NCI-H1092 (cell line): ENCODE measurements around the gene PGGHG.
"Not testable (repeated sequence)": the region's sequence is repeated elsewhere in the genome, so short reads cannot be mapped to it uniquely, and the experiment has no call there.

Source experiments
- DNase-seq: peaks from one replicate; lab custom pipeline; 2025; lab: John Stamatoyannopoulos, UW

PGGHG gene

GRCh38 chr11:330307-330693, 41.4 kb downstream of the PGGHG start:
- no peak for DNase-seq

- DNase-seq = no peak
Measured at GRCh38 chr11:330694-331357, 41.9 kb downstream of the PGGHG start.

- no peak for DNase-seq
Measured at GRCh38 chr11:331358-332060, 42.6 kb downstream of the PGGHG start.

- DNase-seq = no peak
Measured at GRCh38 chr11:332651-333480, 43.9 kb downstream of the PGGHG start.

- not testable (repeated sequence) for DNase-seq
Measured at GRCh38 chr11:333616-334263, 44.8 kb downstream of the PGGHG start.

- DNase-seq = no peak
Measured at GRCh38 chr11:334264-334994, 45.5 kb downstream of the PGGHG start.

- no peak for DNase-seq
Measured at GRCh38 chr11:335779-336658, 47.1 kb downstream of the PGGHG start.

- no peak for DNase-seq
Measured at GRCh38 chr11:336659-337198, 47.8 kb downstream of the PGGHG start.

- no peak for DNase-seq
Measured at GRCh38 chr11:337711-338110, 48.8 kb downstream of the PGGHG start.

- DNase-seq = no peak
Measured at GRCh38 chr11:339963-340362, 51.0 kb downstream of the PGGHG start.

GRCh38 chr11:340539-341512, 51.9 kb downstream of the PGGHG start:
- DNase-seq = no peak

GRCh38 chr11:342328-342727, 53.4 kb downstream of the PGGHG start:
- no peak for DNase-seq

GRCh38 chr11:344836-345578, 56.1 kb downstream of the PGGHG start:
- DNase-seq = no peak
